ENCODE results near the gene TMEM127.
"Not testable (repeated sequence)": the region's sequence is repeated elsewhere in the genome, so short reads cannot be mapped to it uniquely, and the experiment has no call there.

TMEM127 gene

DNA sequence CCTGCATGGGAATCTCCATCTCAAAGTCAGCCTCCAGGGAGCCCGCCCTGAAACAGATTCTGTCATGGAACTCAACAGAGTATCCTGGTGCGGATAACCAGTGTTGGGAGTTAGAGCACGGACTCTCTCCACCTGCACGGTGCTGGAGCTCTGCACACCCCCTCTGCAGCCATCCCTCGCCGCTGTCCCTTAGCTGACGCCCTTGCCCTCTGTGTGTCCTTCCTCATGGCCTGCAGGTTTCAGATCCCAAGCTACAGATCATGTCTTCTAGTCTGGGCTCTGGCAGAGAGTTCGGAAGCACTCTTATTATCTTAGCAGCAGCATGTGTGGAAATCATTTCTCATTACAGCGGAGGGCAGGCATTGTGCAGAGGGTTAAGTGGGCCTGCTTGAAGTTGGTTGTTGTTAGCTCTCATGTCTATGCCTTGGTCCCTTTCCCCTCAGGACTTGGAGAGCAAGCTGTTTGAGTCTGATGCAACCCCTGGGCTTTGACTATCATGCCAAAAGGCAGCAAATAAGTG is 26.0 kb downstream of the TMEM127 start:
- DNase-seq: no peak

DNA sequence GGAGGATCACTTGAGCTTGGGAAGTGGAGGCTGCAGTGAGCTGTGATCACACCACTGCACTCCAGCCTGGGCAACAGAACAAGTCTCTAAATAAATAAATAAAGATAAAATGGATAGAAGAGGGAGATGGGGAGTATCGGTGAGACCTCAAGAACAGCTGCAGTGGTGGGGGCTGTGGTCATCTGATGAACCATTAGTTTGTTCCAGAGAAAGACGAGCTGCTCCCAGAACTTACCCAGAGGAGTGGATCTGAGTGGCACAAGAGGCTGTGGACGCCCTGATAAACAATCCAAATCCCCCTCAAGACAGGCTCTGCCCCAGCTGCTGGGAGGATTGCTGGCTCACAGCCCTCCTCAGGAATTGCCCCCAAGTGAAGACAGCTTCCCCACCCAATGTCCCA is 26.7 kb downstream of the TMEM127 start:
- DNase-seq: no peak

DNA sequence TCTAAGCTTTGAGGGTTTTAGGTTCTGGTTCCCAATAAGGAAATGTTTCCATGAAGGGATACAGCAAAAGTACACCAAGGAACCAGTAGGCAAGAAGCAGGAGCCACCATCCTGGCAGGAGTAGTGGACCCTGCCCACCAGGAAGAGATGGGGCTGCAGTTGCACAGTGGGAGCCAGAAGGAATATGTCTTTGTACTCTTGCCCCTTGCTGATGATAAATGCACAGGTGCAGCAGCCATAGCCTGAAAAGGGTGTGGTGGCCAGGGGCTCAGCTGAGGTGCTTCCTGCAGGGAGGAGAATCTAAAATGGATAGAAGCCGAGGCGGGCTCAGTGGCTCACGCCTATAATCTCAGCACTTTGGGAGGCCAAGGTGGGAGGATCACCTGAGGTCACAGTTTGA is 27.5 kb downstream of the TMEM127 start:
- no peak for DNase-seq

DNA sequence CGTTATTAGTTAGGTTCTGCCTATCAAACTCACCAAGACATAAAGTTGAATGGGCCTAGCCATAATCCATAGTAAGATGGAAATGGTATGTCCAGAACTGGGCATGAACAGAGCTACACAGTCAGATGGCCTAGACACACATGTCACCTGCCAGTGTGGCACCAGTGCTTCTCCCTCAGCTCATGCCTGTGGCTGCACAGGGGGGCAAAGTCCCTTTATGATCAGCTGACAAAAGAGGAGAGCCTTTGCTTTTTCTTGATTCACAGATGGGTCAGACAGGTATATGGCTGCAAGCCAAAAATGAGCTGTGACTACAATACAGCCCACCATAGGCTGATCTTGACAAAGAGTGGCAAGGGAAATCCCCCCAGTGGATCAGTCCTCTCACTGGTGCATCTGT is 28.9 kb downstream of the TMEM127 start:
- no peak for DNase-seq

DNA sequence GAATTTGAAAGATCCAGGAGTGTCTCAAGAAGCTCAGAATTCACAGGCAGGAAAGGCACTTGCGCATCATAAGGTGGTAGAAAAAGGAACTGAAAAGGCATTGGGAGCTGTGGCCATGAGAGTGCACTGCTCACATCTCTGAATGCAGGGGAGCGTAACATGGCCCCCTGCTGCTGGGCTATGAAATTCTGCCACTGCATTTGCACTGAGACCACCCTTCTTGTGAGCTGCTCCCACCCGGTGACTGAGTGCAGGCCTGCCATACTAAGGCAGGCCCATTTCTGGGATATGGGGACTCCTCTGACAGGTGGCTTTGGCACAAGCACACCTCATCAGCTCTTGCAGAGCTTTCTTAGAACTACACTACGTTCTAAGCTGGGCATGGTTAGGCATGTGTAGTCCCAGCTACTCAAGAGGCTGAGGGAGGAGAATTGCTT is 31.9 kb downstream of the TMEM127 start:
- DNase-seq: no peak

DNA sequence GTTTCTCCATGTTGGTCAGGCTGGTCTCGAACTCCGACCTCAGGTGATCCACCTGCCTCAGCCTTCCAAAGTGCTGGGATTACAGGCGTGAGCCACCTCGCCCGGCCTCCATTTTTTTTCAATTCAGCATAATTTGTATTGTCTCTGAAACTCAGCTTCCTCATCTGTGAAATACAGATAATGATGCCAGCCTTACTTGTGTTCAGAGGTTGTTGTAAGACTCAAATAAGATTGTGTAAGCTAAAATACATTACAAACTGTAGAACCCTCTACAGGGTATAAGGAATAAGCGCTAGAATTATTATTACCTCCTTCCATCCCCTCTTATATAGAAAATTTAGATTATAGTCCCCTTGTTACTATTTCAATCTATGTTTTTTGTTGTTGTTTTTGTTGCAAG is 32.4 kb downstream of the TMEM127 start:
- no peak for DNase-seq

DNA sequence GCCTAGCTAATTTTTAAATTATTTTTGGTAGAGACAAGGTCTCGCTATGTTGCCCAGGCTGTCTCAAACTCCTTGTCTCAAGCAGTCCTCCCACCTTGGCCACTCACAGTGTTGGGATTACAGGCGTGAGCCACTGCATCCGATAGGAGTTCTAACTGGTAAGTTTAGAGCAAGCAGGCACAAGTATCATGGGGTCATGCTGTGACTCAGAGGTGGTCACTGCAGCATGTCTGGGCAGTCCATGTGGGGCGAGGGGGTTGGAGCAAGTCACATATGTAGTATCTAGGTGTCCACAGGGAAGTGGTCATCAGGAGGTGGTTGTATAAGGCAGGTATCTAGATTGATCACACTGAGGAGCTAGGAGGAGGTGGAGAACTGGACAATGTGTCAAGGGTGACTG is 34.5 kb downstream of the TMEM127 start:
- no peak for DNase-seq

DNA sequence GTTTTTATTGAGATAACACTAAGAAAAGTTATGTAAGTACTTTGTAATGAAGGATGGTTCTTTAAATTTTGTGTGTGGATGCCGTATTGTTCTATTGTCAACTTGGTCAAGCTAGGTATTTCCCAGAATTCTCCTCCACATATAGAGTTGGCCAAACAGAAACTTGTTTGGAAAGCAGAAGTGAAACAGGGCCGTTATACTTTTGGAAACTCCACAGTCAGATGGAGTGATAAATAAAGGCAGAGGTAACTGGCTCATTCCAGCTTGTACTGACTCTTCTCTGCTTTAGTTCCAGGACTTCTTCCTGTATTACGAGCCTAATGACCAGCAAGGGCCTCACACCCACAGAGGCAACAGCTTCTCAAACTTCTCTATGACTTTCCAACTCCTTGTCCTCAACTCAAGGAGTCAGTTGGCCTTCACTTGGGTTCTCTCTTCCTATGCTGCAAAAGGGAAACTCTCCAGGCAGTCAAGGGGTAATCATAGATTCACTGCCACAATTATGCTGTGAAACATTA is 40.7 kb downstream of the TMEM127 start:
- no peak for DNase-seq

DNA sequence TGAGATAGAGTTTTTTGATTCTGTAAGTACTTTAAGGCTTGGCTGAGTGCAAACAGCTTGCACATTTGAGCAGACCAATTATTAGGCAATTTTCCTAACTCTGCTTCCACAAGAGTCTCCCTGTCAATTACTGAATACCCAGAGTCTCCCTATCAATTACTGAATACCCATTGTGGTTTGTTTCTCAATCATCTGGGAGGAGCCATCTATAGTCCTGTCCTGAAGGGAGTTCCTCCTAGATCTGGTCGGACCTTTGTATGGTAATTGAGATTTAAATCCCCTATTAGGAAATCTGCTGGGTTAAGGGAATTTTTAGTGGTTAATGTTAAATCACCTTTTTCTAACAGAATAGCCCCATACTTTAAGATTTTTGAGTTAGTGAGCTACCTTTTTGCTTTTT is 44.7 kb downstream of the TMEM127 start:
- not testable (repeated sequence) for DNase-seq

DNA sequence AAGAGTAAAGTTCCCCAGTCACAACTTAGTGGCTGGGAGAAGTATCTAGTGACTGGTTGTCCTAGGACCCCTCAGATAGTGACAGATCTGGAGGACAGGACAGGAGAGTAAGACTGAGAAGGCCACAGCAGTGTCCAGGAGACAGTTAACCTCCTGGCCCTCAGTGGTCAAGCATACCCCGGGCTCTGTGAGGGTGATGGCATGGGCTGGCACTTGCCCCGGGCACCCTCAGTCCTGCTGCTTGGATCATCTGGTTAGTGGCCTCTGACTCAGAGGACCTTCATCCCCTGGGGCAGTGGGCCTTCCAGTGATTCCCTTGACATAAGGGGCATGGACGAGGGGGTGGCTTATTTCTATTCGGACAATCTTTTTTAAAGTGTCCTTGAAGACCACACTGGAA is 45.8 kb downstream of the TMEM127 start:
- not testable (repeated sequence) for DNase-seq

DNA sequence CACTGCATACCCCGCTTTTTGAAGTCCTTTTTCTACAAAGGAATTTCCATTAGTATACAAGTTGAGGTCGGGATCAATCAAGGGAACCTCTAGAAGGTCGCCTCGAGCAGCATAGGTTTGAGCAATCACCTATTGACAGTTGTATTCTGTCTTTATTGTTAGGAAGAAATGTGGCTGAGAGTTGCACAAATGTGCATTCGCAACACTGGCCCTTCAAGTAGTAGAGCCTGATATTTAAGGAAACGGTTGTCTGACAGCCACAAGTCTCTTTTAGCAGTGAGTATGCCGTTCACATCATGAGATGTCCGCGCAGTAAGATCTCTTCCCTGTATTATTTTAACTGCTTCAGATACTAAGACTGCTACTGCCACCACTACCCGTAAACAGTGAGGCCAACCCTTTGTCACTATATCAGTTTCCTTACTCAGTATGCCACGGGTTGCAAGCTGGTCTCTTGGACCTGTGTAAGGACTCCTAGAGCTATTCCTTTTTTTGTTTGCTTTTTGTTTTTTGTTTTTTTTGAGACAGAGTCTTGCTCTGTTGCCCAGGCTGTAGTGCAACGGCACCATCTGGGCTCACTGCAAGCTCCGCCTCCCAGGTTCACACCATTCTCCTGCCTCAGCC is 47.2 kb downstream of the TMEM127 start:
- DNase-seq: no peak

DNA sequence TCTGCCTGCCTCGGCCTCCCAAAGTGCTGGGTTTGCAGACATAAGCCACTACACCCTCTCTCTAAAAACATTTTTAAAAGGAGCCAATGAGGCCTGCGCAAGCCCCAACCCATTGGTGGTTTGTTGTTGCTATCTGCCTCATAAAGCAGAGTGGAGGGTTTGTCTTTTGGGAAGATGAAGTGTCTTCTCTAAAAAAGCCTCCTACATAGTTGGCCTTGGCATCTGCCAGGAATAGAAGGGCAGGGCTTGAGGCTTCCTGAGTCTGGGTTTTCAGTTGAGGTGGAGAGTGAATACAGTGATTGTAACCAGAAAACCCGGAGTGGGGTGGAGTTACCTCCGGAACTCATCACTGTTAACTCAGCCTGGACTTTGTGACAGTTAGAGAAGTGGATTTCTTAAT is 51.2 kb downstream of the TMEM127 start:
- no peak for DNase-seq

DNA sequence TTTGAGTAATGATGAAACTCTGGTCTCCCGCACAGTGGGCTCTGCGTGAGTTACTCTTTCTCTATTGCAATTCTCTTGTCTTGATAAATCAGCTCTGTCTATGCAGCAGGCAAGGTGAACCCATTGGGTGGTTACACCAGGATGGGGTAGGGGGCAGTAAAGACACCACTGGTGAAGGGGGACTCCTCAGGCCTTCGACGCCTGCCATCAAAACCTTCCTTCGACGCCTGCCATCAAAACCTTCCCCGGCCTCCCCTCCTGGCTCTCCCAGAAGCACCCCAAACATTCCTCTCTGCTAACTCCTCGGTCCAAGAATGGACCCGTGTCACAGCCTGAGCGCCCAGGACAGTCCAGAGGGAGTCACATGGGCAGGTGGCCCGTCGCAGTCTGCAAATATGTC is 52.4 kb downstream of the TMEM127 start:
- no peak for DNase-seq

DNA sequence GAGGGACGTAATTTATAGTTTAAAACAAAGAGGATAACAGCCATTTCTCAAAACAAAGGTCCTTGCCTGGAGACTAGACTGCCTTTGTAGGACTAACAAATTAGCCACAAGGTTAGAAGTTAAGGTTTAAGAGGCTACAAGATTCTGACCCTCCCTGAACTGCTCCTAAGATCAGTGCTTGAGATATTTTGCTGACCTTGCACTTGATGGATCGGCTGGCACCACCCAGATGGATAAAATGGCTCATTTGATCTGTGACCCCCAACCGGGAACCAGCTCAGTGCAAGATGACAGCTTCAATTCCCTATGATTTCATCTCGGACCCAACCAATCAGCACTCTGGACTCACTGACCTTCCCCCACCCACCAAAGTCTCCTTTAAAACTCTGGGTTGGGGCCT is 53.5 kb downstream of the TMEM127 start:
- DNase-seq: no peak

DNA sequence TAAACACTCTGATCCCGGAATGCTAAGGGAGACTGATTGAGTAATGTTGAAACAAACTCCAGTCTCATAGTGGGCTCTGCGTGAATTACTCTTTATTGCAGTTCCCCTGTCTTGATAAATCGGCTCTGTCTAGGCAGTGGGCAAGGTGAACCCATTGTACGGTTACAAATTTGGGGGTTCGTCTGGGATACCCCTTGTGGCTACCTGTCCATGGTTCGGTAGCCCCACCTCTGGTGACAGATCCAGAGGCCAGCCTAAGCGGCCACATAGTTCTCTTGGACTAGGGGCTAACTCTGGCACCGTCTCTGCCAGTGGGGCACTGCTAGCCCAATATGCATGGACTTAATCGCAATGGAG is 56.1 kb downstream of the TMEM127 start:
- DNase-seq: no peak

DNA sequence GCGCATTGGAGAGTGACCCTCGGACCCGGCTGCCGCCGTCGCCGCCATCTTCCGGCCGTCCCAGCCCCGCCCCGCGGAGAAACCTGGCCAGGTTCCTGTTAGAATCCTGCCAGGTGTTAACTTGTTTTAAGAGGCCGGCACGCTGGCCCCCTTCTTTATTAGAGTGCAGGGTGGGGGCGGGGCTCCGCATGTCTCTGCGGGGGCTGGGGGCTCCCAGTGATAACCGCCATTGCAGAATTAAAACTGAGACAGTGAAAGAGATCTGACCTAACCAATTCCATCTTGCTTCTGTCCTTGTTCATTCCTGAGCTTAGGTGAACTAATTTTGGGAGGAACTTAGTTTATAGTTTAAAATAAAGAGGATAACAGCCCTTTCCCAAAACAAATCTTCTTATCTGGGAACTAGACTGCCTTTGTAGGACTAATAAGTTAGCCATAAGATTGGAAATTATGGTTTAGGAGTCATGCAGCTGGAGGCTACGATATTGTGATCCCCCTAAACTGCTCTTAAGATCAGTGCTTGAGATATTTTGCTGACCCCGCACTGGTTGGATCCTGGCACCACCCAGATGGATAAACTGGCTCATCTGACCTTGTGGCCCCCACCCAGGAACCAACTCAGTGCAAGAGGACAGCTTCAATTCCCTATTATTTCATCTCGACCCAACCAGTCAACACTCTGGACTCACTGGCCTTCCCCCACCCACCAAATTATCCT is 56.6 kb downstream of the TMEM127 start:
- no peak for DNase-seq

DNA sequence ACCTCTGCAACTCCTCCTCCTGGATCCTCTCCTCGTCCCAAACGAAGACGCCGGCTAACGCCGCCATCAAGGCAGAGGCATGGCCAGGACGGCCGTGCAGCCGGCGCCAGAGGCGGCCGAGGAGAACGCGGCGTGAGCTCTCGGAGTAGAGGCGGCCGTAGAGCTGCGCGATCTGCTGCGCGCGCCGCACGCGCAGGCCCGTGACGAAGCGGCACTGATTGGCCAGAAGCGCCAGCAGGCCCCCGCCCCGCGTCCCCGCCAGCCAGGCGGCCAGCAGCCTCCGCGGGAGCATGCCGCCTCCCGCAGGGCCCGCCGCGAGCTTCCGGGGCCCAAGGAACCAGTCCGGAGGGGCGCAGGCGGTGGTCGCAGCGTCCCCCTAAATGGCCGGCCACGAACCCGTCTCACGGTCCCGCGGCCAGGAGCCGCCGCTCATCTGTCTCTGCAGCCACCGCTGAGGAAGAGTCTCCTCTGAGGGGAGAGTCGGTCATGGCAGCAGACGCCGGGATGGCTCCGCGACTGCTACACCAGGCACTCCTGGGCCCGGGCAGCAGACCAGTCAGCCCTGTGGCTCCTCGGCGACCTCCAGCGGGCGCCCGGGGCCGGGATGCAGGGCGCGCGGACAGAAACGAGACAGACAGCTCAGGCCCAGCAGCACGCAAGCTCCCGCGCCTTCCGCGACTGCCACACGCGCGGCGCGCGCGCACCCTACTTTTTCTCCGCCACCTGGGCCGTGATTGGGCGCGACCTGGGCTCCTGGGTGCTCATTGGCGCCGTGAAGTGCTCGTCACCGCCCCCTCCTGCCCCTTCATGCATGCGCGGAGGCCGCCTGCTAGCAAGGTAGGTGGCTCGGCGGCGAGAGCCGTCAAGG is 57.4 kb downstream of the TMEM127 start, which contains the start of gene STARD7:
Gene STARD7 (minus strand): TSS at position 685 of the 868 bp plus-strand sequence. CDS start 393 bp downstream, at position 292.
- peak; percentile 90 to 97 for DNase-seq

DNA sequence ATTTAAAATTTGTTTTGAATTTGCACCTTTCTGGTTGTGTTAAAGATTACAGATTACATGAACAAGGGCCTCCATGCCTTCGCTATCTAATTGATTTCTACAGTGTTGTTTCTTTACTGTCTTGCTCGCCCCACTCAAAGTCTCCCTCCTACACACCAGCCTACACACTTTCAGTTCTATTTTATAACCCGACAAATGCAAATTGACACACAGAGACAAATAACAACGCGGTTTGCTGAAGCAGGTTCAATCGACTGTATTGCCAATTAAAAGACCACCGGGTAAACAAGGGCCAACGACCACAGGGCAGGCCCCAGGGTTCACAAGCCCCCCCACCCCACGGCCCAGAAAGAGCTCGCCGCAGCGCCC is 58.0 kb downstream of the TMEM127 start:
- no peak for DNase-seq

DNA sequence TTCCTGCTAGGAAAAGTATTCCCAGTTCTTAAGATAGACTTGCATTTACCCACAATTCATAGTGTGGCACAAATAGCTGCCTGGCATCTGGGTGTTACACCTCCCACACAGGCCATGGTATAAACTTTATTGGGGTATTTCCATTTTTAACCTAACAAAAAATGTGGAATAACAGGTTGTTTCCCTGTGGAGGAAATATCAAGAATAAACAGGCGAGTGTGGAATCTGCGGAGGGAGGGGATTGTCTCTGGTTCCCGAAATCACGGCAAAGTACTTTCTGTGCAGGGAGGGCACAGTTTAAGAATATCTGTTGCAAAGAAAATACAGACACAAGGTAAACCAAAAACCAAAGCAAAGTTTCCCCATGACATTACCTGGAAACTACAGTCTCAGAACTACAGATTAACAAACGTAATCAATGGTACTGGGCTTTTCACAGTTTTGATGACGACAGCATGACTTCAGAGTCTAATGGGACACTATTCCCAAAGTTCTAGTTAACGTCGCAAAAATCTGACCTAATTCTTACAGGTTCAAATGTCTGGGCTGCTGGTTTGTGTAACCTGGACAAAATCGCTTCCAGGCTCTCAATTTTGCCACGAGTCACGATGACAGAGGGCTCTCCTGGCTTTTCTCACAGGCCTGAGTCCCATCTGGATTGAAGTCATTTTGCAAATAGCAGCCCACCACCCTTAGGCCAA is 58.6 kb downstream of the TMEM127 start:
- no peak for DNase-seq

DNA sequence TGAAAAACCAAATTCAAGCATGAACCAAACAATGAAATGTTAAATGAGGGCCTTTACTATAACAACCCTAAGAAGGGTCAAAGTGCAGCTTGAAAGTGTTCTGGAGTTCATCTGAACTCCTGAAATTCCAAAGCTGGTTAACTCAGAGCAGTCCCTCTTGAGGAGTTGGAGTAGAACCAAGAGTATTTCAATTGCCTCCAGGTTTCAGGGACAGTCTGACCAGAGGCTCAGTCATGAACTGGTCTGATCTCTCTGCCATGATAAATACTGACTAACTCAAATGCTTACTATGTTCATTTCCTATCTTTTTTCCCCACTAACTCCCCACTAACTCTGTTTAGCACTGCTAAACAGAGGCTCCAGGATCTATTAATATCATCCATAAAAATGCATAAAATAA is 59.9 kb downstream of the TMEM127 start:
- DNase-seq: no peak

DNA sequence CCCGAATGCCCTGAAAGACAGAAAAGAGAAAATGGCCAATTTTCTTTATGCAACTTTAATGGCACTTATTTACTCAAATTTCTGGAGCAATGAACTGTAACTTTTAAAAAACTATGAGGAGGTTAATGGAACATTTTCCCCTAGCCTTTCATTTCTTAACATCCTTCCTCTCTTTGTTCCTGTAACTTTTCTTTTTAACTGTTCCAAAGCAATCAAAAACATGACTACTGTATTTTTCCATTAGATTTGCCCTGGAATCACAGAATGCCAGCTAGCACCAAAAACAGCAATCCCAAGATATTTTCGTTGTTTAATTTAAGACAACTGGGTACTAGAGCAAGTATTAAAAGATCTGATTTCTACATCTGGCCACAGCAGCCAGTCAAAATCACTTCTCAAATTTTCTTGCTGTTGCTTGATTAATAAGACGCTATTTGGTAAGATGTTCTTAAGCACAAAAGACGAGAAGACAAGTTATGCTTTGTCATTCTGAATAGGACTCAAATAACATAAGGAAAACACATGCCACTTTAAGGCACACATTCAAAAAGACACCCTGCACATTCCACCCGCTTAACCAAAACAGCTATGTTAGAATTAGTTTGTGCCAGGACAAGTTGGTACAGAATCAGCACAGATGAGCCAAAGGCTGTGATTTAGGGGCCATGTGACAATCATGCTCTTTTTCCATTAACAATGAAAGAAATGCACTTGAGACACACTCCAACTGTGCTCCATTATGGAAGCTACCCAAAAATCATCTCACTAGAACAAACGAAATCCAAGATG is 60.8 kb downstream of the TMEM127 start:
- no peak for DNase-seq
